Mesenteric fat pad (tissue), 1 donor: ENCODE results near the gene MAP2K2. TPM values are rescaled to one million over a fixed set of nuclear protein-coding genes. Genes with fewer than 3 reads are reported as not detected.
A peak's percentile ranks its signal among the peaks of the same experiment; 100 is the strongest.

Experiments used
- DNase-seq: peaks from one replicate; pipeline ENCODE4 v3.0.0-alpha.2; 2020; ENCODE audit warnings: low spot score
- total RNA-seq: library from RNA; stranded (reverse); fragmentation: NEBNext Ultra II Directional; extraction: Animal tissue kit (Norgen Biotek cat#: 25700); gene quantifications from one replicate; pipeline ENCODE4 v1.2.1, GENCODE V29; 2021
- donor health status: DM: yes; HTN: yes; CAD: no.

The MAP2K2 gene
- total RNA-seq, 1 donor from 2014 or later, result 110 TPM

DNA sequence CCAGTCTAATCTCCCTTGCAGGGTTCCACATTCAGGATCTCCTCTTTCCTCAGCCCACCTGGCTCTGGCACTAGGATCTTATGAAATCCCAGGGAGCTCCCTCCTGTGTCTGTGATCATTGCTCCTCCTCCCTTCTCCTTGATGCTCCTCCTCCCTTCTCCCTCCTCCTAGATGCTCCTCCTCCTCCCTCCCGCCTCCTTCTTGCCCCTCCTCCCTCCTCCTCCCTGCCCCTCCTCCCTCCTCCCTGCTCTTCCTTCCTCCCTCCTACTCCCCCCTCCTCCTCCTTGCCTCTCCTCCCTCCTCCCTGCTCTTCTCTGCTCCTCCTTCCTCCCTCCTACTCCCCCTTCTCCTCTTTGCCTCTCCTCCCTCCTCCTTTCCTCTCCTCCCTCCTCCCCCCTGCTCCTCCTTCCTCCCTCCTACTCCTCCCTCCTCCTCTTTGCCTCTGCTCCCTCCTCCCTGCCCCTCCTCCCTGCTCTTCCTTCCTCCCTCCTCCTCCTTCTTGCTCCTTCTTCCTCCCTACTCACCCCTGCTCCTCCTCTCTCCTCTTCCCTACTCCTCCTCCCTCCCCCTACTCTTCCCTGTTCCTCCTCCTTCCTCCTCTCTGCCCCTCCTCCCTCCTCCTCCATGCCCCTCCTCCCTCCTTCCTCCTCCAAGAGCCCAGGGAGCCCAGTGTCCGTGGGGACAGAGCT, 42.3 kb downstream of the MAP2K2 start:
- no peak for DNase-seq

DNA sequence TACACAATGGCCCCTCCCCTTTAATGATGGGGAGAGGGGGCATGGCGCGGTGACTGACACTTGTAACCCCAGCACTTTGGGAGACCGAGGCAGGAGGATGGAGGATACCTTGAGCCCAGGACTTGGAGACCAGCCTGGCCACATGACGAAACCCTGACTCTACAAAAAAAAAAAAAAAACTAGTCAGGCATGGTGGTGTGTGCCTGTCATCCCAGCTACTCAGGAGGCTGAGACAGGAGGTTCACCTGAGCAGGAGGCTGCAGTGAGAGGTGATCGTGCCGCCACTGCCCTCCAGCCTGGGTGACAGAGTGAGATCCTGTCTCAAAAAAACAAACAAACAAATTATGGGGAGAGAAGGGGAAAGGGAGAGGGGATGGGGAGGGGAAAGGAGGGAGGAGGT, 43.4 kb downstream of the MAP2K2 start:
- DNase-seq, result no peak

DNA sequence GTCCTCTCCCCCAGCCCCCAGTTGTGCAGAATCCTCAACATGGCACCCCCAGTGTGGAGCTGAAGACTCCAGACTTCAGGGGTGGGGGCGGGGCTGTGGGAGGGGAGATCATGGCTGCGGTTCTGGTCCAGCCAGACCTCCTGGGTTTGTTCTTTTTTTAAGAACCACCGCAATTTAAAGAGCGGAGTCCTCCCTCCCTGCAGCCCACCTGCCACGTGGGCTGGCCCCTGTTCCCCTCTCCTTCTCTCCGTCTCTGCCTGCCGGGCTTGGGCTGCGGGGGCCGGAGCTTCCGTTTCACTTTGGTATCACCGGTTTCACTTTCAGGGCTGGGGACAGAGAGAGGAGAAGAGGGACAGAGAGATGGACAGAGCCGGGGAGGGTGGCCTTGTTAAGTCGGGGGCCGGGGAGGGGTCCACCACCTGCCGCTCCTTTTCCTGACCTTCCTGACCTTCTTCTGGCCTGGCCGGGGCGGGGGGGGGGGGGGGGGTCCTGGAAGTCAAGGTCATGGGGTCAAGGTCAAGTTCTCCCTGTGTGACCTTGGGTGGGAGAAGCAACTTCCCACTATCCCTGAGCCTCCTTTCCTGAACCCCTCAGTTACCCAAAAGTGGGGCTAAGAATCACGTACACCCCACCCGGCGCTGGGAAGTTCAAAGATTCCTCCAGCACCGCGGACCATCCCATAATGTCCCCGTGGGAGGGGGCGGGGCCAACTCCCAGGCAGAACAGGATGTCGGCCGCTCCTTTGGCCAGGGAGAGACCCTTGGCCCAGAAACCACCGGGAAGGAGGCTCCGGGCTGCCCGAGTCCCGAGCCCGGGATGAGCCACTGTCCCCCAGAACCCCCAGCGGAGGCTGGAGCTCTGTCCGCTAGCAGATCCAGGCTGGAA, 45.9 kb downstream of the MAP2K2 start:
- no peak for DNase-seq

DNA sequence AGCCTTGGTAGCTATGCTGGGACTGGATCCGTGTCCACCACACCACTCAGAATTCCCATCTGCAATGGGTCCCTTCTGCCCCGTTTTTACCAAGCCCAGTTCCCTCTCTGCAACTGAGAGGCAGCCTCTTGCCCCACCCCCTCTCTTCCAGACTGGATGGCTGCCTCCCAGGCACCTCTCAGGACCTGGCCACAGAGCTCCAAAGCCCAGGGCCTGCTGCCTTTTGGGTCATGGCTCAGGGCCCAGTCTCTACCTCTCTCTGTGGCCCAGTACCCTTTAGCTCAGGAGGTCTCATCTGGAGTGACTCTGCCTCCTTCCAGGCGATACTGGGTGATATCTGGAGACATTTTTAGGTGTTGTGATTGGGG, 46.9 kb downstream of the MAP2K2 start:
- DNase-seq, result no peak

DNA sequence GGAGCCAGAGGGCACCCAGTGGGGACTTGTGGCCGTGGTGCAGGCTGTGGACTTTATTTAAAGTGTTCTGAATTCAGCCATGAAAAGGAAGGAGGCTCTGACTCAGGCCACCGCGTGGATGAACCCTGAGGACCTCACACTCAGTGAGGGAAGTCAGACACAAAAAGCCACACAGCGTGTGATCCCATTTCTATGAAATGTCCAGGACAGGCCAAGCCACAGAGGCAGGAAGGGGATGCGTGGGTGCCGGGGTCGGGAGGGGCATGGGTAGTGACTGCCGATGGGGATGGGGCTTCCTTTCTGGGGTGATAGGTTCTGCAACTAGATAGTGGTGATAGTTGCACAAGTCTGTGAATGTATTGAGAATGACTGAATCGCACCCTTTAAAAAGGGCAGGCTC, 48.5 kb downstream of the MAP2K2 start:
- no peak for DNase-seq

DNA sequence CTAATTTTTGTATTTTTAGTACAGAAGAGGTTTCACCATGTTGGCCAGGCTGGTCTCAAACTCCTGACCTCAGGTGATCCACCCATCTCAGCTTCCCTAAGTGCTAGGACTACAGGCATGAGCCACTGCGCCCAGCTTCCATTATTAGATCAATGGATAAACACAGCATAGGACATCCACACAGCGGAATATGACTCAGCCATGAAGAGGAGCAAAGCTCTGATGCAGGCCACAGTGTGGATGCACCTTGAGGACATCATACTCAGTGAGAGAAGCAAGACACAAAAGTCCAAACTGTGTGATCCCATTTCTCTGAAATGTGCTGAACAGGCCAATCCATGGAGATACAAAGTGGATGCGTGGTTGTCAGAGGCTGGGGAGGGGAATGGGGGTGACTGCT, 52.3 kb downstream of the MAP2K2 start:
- DNase-seq, result no peak

DNA sequence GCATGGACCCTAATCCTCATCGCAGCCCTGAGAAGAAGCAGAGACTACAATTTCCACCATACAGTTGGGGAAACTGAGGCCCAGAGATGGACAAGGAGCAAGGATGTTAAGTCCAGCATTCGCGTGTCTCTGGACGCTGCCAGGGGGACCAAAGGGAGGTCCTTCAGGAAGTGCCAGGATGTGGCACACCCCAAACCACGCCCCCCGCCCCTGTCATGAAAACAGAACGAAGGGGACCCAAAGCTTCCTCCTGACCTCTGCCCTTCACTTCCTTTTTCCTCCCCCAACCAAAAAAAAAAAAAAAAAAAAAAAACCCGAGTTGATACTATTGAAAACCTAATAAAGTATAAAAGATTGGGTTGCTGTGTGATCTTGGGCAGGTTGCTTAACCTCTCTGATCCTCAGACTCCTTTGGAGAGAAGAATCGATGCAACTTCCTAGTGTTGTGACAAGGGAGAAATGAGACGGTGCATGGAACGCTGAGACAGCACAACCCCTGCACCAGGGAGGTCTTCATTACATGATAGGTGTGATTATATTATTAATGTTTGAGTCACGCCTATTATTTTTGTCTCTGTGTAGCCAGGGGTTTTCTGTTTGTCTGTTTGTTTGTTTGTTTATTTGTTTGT, 54.5 kb downstream of the MAP2K2 start:
- DNase-seq, result no peak

DNA sequence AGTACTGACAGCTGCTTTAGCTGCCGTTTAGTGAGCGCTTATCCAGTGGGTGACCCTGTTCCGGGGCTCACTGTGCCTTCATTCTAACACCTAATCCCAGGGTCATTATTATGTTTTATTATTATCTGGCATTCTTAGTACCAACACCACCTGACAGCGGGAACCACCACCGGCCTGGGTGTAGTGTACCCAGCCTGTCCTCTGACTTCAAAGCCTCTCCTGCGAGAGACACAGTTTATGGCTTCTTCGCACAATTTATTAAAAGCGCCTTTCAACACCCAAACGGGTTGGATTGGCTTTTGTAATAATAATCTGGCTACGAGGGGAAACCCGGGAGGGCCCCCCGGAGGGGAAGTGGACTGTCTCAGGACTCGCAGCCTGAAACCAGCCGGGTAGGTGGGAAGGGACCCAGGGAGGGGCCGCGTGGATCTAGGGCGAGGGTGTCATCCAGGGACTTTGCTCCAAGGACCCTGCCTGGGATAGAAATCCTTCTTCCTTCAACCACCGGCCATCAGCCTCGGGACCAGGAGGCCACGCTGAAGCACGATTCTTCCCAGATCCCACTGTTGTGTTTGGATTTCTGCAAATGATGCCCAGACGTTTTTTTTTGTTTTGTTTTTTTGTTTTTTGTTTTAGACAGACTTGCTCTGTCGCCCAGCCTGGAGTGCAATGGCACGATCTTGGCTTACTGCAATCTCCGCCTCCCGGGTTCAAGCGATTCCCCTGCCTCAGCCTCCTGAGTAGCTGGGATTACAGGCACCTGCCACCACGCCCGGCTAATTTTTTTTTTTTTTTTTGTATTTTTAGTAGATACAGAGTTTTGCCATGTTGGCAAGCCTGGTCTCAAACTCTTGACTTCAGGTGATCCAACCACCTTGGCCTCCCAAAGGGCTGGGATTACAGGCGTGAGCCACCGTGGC, 55.6 kb downstream of the MAP2K2 start:
- no peak for DNase-seq

DNA sequence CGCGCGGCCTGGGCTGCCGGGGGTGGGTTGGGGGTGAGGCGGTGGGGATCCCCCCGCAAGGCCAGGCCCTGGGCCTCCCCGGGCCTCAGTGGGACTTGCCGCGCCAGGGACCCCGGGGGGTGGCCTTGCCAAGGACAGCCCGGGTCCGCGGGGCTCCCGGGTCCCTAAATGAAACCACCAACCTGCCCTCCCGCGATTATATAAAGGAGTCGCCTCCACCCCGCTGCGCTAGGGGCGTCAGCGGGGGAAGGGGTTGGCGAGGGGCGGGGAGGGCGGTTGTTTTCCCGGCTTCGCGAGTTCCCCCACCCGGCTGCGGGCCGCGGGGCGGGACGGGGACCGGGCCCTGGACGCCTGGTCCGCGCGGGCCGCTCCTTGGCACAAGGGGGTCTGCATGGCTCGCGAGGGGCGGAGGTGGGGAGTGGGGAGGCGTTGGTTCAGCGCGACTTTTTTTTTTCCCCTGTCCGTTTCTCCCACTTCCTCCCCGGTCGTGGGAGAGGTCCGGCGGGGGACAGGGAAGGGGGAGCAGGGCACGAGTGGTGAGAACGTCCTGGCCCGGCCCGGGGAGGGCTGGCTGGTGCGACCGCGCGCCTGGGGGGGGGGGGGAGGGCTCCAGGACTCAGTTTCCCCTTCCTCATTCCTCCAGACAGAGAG, 56.4 kb downstream of the MAP2K2 start:
- DNase-seq, result no peak

DNA sequence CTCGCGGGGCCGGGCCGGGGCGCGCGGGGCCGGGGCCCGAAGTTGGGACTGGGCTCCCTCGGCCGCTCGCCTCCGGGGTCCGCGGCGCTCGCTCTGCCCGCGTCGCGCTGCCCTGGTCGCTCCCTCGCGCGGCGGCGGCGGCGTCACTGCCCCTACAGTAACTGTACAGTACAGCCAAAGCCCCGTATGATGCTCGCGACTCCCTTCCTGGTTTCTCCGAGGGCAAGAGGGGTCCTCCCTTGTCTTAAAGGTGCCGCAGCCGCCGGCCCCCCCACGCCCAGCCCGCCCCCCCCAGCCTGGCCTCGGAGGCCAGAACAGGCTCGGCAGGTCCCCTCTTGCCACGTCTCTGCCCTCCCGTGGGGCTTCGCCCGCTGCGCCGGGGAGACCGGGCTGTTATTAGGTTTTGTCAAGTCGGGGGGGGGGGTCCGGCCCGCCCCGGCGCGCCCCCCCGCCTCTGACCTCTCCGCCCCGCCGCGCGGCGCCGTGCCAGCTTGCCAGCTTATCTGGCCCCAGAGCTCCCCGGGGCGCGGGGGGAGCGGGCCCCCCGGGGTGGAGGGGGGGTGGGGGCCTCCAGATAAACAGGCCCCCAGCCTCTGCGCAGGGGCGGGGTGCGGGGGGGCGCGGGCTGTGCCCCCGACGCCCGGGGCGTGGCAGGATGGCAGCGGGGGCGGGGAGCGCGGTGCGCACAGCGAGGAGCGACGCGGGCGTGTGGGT, 57.1 kb downstream of the MAP2K2 start, which contains the start of gene ZBTB7A:
TSS of gene ZBTB7A (minus strand) at position 218 of the 714 bp plus-strand sequence. CDS start 11,667 bp downstream, outside the sequence.
- DNase-seq, result no peak

DNA sequence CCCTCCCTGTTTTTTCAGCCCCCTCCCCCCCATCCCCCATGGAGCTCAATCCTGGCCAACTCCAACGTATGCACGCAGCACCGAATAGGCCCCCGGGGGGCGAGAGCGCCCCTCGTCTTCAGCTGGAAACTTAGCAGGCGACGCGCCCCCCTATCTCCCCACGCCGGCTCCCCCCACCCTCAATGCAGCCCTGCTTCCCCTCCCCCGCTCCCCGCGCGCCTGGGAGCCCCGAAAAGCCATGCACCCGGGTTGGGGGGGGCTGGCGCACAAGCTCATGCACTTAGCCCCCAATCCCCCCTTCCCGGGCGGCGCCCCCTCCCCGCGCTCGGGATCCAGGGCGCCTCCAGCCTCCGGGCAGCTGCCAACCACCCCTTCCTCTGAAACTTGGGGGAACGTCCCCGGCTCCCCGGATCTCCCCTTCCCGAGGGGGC, 57.7 kb downstream of the MAP2K2 start:
- no peak for DNase-seq

DNA sequence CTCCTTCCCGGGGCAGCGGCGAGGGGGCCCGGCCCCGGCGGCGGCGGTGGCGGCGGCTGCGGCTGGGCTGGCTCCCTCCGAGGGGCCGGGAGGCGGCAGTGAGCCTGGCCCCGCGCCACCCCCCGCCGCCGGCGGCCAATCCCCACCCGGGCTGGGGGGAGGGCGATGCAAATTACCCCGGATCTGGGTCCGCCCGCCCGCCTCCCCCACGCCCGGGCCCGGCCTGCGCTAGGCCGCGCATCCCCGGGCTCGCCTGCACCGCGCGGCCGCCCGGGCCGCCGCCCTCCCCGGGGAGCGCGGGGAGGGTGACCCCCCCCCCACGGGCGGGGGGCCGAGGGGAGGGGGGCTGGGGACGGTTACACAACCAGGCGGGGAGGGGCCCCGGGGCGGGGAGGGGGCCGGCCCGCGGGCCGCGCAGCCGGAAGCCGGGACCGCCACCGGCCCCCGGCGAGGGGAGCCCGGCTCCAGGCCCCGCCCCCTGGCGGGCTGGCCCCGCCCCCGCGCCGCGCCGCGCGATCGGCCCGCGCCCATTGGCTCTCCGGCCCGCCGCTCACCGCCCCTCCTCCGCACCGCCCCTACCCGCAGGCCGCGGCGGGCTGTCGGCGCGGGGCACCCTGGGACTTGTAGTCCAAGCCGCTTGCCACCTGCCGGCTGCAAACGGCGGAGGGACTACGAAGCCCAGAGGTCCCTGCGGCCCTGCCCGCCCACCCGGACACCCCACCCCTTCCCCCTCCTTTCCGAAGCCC, 58.3 kb downstream of the MAP2K2 start:
- peak; percentile 99 for DNase-seq

DNA sequence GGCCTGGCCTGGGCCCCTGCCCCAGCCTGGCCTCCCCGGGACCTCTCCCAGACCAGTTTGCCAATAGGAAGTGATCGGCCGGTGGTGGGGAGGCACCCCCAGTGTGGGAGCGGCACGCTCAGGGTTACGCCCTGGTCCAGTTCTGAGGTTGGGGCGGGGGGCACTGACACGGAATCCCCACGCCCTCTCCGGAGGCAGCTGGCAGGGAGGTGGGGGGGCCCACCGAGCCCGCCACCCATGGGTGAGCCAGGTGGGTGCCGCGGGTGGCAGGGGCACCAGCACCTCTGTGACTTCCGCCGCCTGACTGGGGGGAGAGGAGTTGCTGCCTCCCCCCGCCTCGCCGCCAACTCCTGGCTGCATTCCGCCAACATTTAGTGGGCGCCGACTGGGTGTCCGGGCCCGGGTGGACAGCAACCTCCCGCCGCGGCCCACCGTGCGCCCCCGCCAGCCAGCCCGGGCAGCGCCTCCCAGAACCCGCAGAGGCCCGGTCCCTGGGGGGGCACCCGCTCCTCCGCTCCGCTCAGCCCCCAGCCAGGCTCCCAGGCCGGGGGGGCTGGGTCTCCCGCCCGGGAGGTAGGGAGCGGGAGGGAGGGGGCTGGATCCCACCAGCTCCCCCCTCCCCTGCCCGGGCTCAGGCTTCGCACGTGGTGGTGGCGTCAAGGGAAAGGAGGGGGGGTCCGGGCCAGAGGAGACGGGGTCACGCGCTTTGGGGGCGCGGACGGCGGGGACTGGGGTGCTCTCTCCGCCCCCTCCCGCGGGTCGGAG, 59.2 kb downstream of the MAP2K2 start:
- no peak for DNase-seq

DNA sequence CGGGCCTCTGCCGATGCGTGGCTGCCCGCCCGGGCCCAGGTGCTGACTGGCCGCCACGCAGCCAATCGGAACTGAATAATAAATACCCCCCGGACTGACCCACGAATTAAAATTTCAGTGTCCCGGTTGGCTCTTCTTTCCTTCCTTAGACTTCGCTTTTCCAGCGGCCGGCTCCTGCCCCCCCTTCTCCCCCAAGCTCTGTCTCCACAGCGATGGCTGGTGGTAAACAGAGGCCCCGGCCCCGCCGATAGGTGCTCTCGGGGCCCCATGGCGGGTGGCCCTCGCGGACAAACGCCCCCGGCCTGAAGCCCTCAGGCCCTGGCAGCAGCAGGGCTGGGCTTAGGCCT, 59.8 kb downstream of the MAP2K2 start:
- DNase-seq, result no peak

DNA sequence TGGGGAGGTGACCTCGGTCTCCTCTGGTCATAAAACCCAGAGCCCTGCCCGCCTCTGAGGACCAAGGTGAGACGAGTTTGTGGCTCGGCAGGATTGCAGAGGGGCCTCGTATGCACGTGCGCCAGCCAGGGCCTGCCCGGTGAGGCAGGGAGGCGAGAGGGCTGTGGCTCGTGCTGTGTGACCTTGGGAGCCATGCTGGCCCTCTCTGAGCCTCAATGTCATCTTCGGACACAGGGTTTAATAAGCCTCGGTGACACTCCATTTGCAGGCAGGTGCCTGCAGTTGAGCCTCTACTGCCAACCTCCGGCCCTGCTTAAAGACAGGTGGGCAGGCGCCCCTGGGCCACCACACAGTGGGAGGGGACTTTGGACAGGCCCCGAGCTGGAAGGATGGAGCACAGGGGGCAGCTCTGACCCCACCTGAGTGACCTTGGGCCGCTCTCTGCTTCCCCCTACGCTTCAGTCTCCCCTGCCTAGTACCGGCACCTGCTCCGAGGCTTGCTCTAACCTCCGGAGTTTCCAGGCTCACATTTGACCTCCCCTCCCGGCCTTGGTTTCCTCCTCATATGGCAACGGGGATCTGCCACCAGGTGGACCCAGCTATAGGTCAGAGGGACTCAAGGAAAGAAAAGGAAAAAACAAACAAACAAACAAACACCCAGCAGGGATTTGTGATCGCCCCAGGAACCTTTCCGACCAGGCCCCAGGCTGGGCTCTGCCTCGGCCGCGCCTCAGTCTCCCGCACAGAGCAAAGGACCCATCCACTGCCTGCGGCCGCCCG, 60.4 kb downstream of the MAP2K2 start:
- no peak for DNase-seq

DNA sequence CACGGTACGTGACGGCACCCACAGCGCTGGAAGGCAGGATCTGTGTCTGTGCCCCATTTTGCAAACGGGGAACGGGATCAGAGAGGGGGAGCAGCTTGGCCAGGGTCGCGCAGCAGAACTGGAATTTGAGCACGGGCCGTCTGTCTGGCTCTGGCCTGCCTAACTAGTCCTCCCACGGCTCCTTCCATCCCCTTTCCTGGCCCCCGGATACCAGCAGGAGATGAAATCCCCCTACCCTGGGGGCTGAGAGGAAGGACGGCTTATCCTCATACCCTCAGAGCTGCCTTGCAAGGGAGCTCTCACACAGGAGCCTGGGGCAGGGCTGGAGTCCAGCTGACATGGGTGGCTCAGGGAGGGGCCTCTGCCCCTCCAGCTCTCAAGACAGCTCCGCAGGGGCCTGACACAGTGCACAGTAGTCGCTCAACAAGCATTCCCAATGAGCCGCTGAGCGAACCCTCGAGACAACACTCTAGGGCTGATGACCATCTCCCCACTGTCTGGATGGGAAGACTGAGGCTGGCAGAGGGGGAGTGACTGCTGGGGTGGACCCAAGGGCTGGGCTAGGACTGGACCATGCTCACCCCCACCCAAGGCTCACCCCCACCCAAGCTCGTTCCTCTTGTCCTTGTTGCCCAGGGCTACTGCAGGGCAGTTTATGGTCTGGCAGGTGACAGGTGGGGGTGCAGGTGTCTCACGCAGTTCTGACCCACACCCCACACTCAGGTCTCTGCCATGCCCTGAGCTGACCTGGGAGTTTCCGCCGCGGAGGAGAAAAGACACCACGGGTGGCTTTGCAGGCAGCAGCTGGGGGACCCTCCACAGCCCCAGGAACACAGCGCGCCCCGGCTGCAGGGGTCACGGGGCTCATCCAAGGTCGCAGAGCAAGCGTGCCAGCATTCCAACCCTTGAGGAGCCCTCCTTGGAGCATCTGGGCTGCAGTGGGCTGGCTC, 61.2 kb downstream of the MAP2K2 start:
- no peak for DNase-seq
